Renal cortex interstitium (tissue), 3 donors: Measurements from ENCODE around the gene CENATAC. TPM values are rescaled to one million over a fixed set of nuclear protein-coding genes. Genes with fewer than 3 reads are reported as not detected.

ENCODE experiments used
- polyA plus RNA-seq, 3 donors: library from polyadenylated mRNA; unstranded; fragments of 120-200 nt; gene quantifications; one replicate each; pipeline ENCODE4 v1.2.1, GENCODE V29; 2013; ENCODE audit not compliant: insufficient read length in 3 of 3

The CENATAC gene
- polyA plus RNA-seq, 3 donors: 17.2 to 46.3 (median 22.0) TPM

Other genes starting within 250 kb of the CENATAC start
- 100 to 1,000 TPM; 128 to 145 (median 132) TPM for gene DDX6, start 207.0 kb upstream of the CENATAC start, polyA plus RNA-seq
- gene CXCR5, start 114.2 kb upstream of the CENATAC start, polyA plus RNA-seq: not detected
- 10 to 100 TPM; 23.8 to 35.7 (median 33.5) TPM for gene BCL9L, start 72.2 kb upstream of the CENATAC start, polyA plus RNA-seq
- gene UPK2, start 41.8 kb upstream of the CENATAC start, polyA plus RNA-seq: 1 to 10 TPM; 3.5 to 6.0 (median 5.9) TPM
- under 1 TPM in 1 of 3 donors, not detected in 2; 0.14 TPM for gene FOXR1, start 26.4 kb upstream of the CENATAC start, polyA plus RNA-seq
- 1,000 to 10,000 TPM; 1,021 to 1,242 (median 1,207) TPM for gene RPS25, start 20.2 kb downstream of the CENATAC start, polyA plus RNA-seq
- gene TRAPPC4, start 20.6 kb downstream of the CENATAC start, polyA plus RNA-seq: 100 to 1,000 TPM in 2 of 3 donors, 10 to 100 TPM in 1; 91.1 to 115 (median 102) TPM
- 100 to 1,000 TPM in 2 of 3 donors, 10 to 100 TPM in 1; 95.1 to 108 (median 103) TPM for gene SLC37A4, start 32.7 kb downstream of the CENATAC start, polyA plus RNA-seq
- 100 to 1,000 TPM; 119 to 133 (median 120) TPM for gene HYOU1, start 59.1 kb downstream of the CENATAC start, polyA plus RNA-seq
- gene VPS11, start 69.7 kb downstream of the CENATAC start, polyA plus RNA-seq: 10 to 100 TPM; 49.5 to 62.6 (median 53.6) TPM
- 10 to 100 TPM; 27.2 to 30.9 (median 30.0) TPM for gene HMBS, start 86.7 kb downstream of the CENATAC start, polyA plus RNA-seq
- 10 to 100 TPM; 58.1 to 59.4 (median 58.1) TPM for gene DPAGT1, start 103.7 kb downstream of the CENATAC start, polyA plus RNA-seq
- gene C2CD2L, start 109.2 kb downstream of the CENATAC start, polyA plus RNA-seq: 10 to 100 TPM in 2 of 3 donors, 1 to 10 TPM in 1; 8.7 to 11.0 (median 10.8) TPM
- gene HINFP, start 123.4 kb downstream of the CENATAC start, polyA plus RNA-seq: 10 to 100 TPM; 28.2 to 42.9 (median 29.1) TPM
- 1 to 10 TPM in 2 of 3 donors, under 1 TPM in 1; 0.72 to 1.2 (median 1.1) TPM for gene ABCG4, start 150.9 kb downstream of the CENATAC start, polyA plus RNA-seq
- 10 to 100 TPM in 2 of 3 donors, 1 to 10 TPM in 1; 8.9 to 15.1 (median 12.0) TPM for gene NLRX1, start 170.6 kb downstream of the CENATAC start, polyA plus RNA-seq
- gene NHERF4, start 187.3 kb downstream of the CENATAC start, polyA plus RNA-seq: 10 to 100 TPM; 14.6 to 20.6 (median 17.1) TPM
- 10 to 100 TPM; 16.6 to 23.2 (median 20.3) TPM for gene CBL, start 208.2 kb downstream of the CENATAC start, polyA plus RNA-seq